Stomach (tissue), 4 donors: ENCODE results near the gene CUX1.

ENCODE experiments used
- CTCF ChIP-seq, 7 experiments: fragments of 450-650 bp in 4 of 7; fragments of 200-600 bp in 3 of 7; sonication (generic) in 3 of 7; IDR thresholded peaks; one replicate each; pipeline ENCODE4 v1.5.1; 2016 to 2019; ENCODE audit warnings: antibody characterized with exemption in 7 of 7, control low read depth in 2 of 7, mild to moderate bottlenecking in 1 of 7
- EP300 ChIP-seq: sonication (generic); formaldehyde crosslinking; IDR thresholded peaks from one replicate; pipeline ENCODE4 v1.6.1; 2017; ENCODE audit warnings: antibody characterized with exemption
- POLR2A ChIP-seq, 4 donors: fragments of 450-650 bp; IDR thresholded peaks; one replicate each; pipeline ENCODE4 v1.6.1; 2016; ENCODE audit warnings: antibody characterized with exemption in 4 of 4, control low read depth in 2 of 4, mild to moderate bottlenecking in 1 of 4, moderate library complexity in 1 of 4
- POLR2AphosphoS5 ChIP-seq, 3 donors: sonication (generic); formaldehyde crosslinking; IDR thresholded peaks; one replicate each; pipeline ENCODE4 v1.6.1; 2016; ENCODE audit warnings: antibody characterized with exemption in 3 of 3

GRCh38 chr7:101905203-101905865 is 87.9 kb downstream of the CUX1 start:
- TF ChIP-seq CTCF (IDR thresholded peaks at IDR 0.05): no peak
- no peak for TF ChIP-seq POLR2A (IDR thresholded peaks at IDR 0.05)
- no peak for TF ChIP-seq EP300
- no peak for TF ChIP-seq POLR2AphosphoS5 (IDR thresholded peaks at IDR 0.05)
